Stimulated activated CD8-positive, alpha-beta memory T cell treated with anti-CD3 and anti-CD28 coated beads, Interleukin-7, amount 100 ng/mL, for 48 hours (primary cell): ENCODE data around the gene RIPK3.
"Not testable (repeated sequence)": the region's sequence is repeated elsewhere in the genome, so short reads cannot be mapped to it uniquely, and the experiment has no call there.

Source experiments
- DNase-seq, 2 donors: peaks; one replicate each; pipeline ENCODE4 v3.0.0-alpha.2; 2020; ENCODE audit warnings: low read depth in 1 of 2; ENCODE audit errors: extremely low read depth in 1 of 2

RIPK3 gene

GRCh38 chr14:24348186-24348585, 8.4 kb upstream of the RIPK3 start:
- no peak for DNase-seq

- DNase-seq, result no peak
Observed at GRCh38 chr14:24347134-24347533, 7.3 kb upstream of the RIPK3 start.

- no peak for DNase-seq
Observed at GRCh38 chr14:24343795-24344660, 4.2 kb upstream of the RIPK3 start.

- DNase-seq, result no peak
Observed at GRCh38 chr14:24342889-24343288, 3.1 kb upstream of the RIPK3 start.

- no peak for DNase-seq
Observed at GRCh38 chr14:24340606-24341005, 815 bp upstream of the RIPK3 start.

GRCh38 chr14:24338843-24339242, 948 bp downstream of the RIPK3 start:
- no peak for DNase-seq

- no peak for DNase-seq
Observed at GRCh38 chr14:24337824-24338175, 2.0 kb downstream of the RIPK3 start.

GRCh38 chr14:24337144-24337823, 2.5 kb downstream of the RIPK3 start:
- no peak for DNase-seq

- DNase-seq, result no peak
Observed at GRCh38 chr14:24335461-24336171, 4.2 kb downstream of the RIPK3 start.

GRCh38 chr14:24334431-24335291, 5.1 kb downstream of the RIPK3 start, which contains the start of gene ADCY4:
Gene ADCY4 (minus strand): TSS chr14:24335071. CDS start chr14:24334652, 419 bp downstream.
- DNase-seq, result no peak

- DNase-seq, result peak; percentile 51 to 79
Observed at GRCh38 chr14:24332268-24332993, 7.4 kb downstream of the RIPK3 start.

- DNase-seq, result no peak
Observed at GRCh38 chr14:24331731-24332267, 8.0 kb downstream of the RIPK3 start.

GRCh38 chr14:24330973-24331674, 8.7 kb downstream of the RIPK3 start:
- DNase-seq, result no peak

- peak; percentile 39 to 66 for DNase-seq
Observed at GRCh38 chr14:24329736-24330135, 10.1 kb downstream of the RIPK3 start.

GRCh38 chr14:24329073-24329663, 10.6 kb downstream of the RIPK3 start:
- no peak for DNase-seq

GRCh38 chr14:24327914-24328313, 11.9 kb downstream of the RIPK3 start:
- not testable (repeated sequence) for DNase-seq

- no peak for DNase-seq
Observed at GRCh38 chr14:24327303-24327702, 12.5 kb downstream of the RIPK3 start.

- DNase-seq, result no peak
Observed at GRCh38 chr14:24325963-24326362, 13.8 kb downstream of the RIPK3 start.
